ENCODE measurements around the gene SNCA. TPM values are rescaled to one million over a fixed set of nuclear protein-coding genes. Genes with fewer than 3 reads are reported as not detected.

Gene SNCA
- total and polyA plus RNA-seq, 2 of the 8 experiments (the other 6 are each of a cell fraction or from before 2014, with no cell fraction given): 8.5 to 16.8 TPM

- Histone ChIP-seq H4K5ac (ENCODE audit: insufficient read length, low read depth, low read length) (no peak overlapping the region), H3K4me3 (ENCODE audit: extremely low read depth in 1 of 4, insufficient read depth in 2 of 4, low read depth in 3 of 4, low read length in 4 of 4) (no peak overlapping the region), H3K23ac (ENCODE audit: insufficient read length) (no peak overlapping the region), H3K27ac (ENCODE audit: low read depth, low read length) (no peak overlapping the region), H3K79me2 (ENCODE audit: control insufficient read depth in 1 of 2, insufficient read depth in 2 of 2, low read length in 2 of 2) (peaks cover 0 to 47% of the 10 kb centered on the region in 2 experiments; a peak in 3 of 4 replicates), H2AFZ (ENCODE audit: low read length) (no peak overlapping the region), H3K56ac (replicated peaks; ENCODE audit: insufficient read length, low read depth, low read length) (no peak overlapping the region), H2AK5ac (ENCODE audit: low read depth, low read length) (no peak overlapping the region), H3K4me2 (ENCODE audit: insufficient read depth in 1 of 2, low read depth in 2 of 2, low read length in 2 of 2) (no peak overlapping the region), H2BK120ac (replicated peaks; ENCODE audit: low read depth, low read length) (no peak overlapping the region), H3K14ac (ENCODE audit: insufficient read length) (no peak overlapping the region), H3K23me2 (ENCODE audit: low read depth, low read length) (no peaks in the 10 kb centered on the region), H3K4ac (replicated peaks; ENCODE audit: insufficient read length, low read depth, low read length) (no peak overlapping the region), H4K20me1 (replicated peaks in 1 of 2; ENCODE audit: control insufficient read depth in 1 of 2, insufficient read depth in 2 of 2, low read length in 2 of 2) (peaks cover 0 to 2% of the 10 kb centered on the region in 2 experiments), H2BK15ac (ENCODE audit: low read length) (no peak overlapping the region), H3K9me3 (ENCODE audit: insufficient read depth in 2 of 2, low read depth in 1 of 2, low read length in 1 of 2) (no peaks in the 10 kb centered on the region), H3K36me3 (ENCODE audit: control insufficient read depth in 2 of 4, insufficient read depth in 4 of 4, low read length in 3 of 4) (peaks cover 0 to 32% (median 16%) of the 10 kb centered on the region in 4 experiments; a peak in 4 of 8 replicates), H3K4me1 (replicated peaks in 1 of 4; ENCODE audit: control insufficient read depth in 3 of 4, insufficient read depth in 4 of 4, low read length in 3 of 4) (peaks cover 0 to 3% (median 0%) of the 10 kb centered on the region in 4 experiments; a peak in 2 of 7 replicates), H4K8ac (ENCODE audit: extremely low read depth, insufficient read depth, low read length) (no peak overlapping the region), H4K91ac (replicated peaks; ENCODE audit: insufficient read length, low read length) (no peak overlapping the region), H3K18ac (ENCODE audit: extremely low read depth, low read length) (no peak overlapping the region), H3K79me1 (ENCODE audit: low read depth, low read length) (no peaks in the 10 kb centered on the region; the same call in 1 of the 2 replicates), H2BK20ac (ENCODE audit: low read length) (no peak overlapping the region), H3K9ac (replicated peaks in 1 of 4; ENCODE audit: extremely low read depth in 1 of 4, low read depth in 3 of 4, low read length in 3 of 4) (no peak overlapping the region), H2BK12ac (ENCODE audit: low read depth, low read length) (no peak overlapping the region), H2BK5ac (ENCODE audit: low read depth, low read length) (no peak overlapping the region), H3K27me3 (replicated peaks in 1 of 4; ENCODE audit: control insufficient read depth in 3 of 4, extremely low read depth in 1 of 4, insufficient read depth in 3 of 4, low read length in 3 of 4) (peaks cover 0 to 1% (median 0%) of the 10 kb centered on the region in 4 experiments; a peak in 1 of 7 replicates)
- DNase-seq (ENCODE audit: low read depth in 1 of 2, low spot score in 2 of 2) (no peak), FAIRE-seq (no peak)
- ChIA-PET POLR2A (ENCODE audit: partially characterized antibody) (interaction anchor here (1.0 kb wide), 1 partner anchor 9 kb away, joined by 3 read pairs; no protein-coding TSS in a partner anchor), CTCF (ENCODE audit: partially characterized antibody) (interaction anchor here (1.8 kb wide), 1 partner anchor 44 kb away, joined by 4 read pairs; no protein-coding TSS in a partner anchor)
- TF ChIP-seq E2F6 (IDR thresholded peaks at IDR 0.05): no peak
- no peak for TF ChIP-seq HDAC6 (IDR thresholded peaks at IDR 0.05; ENCODE audit: low read depth, low read length)
- no peak for TF ChIP-seq ATF3 (IDR thresholded peaks at IDR 0.05; ENCODE audit: insufficient read depth, low read depth, low read length)
- TF ChIP-seq MAX (IDR thresholded peaks at IDR 0.05): no peak
- TF ChIP-seq JUND (IDR thresholded peaks at IDR 0.05; ENCODE audit: low read length): no peak
- no peak for TF ChIP-seq RFX5 (IDR thresholded peaks at IDR 0.05; ENCODE audit: borderline replicate concordance, low read depth, low read length)
- no peak for TF ChIP-seq GABPA (IDR thresholded peaks at IDR 0.05; ENCODE audit: borderline replicate concordance, insufficient read depth, low read length)
- TF ChIP-seq BRCA1 (IDR thresholded peaks at IDR 0.05; ENCODE audit: low read depth, low read length): no peak
- WGBS, 2 experiments (ENCODE audit: extremely low coverage in 1 of 2, insufficient coverage in 1 of 2, insufficient read length in 1 of 2, insufficient replicate concordance in 2 of 2, low coverage in 1 of 2, low lambda C conversion rate in 2 of 2, missing lambda C conversion rate in 1 of 2): 94% methylated on average over 4 of the region's 4 CpGs; no CpG with 5 or more reads in 1 of the 2 experiments
Observed at GRCh38 chr4:89685690-89686089, 151.3 kb downstream of the SNCA start.
